HepG2 (cell line): ENCODE measurements around the gene MYL12B. TPM values are rescaled to one million over a fixed set of nuclear protein-coding genes. Genes with fewer than 3 reads are reported as not detected.

Experiments used
- ATAC-seq: fragments of 200-7000 bp; cut with Tn5 transposase; 3 replicates; pipeline ENCODE4 v1.9.1; 2020; ENCODE audit warnings: mild to moderate bottlenecking, moderate library complexity
- BruUV-seq: library from RNA; stranded (reverse); fragments of 400-500 nt; replicated peaks from 2 replicates; lab custom pipeline; 2021; lab: Mats Ljungman, UMichigan
- CTCF ChIA-PET: fragments of 300-600 bp; formaldehyde crosslinking; extraction: SDS; loops from one replicate; lab custom pipeline; 2021; ENCODE audit warnings: low total read pairs, inconsistent platforms, low intra/inter-chr PET ratio; lab: Yijun Ruan, JAX
- POLR2A ChIA-PET: fragments of 350-600 bp; sonication (Branson Sonifier 250); formaldehyde crosslinking; loops from one replicate; lab custom pipeline; 2020; ENCODE audit warnings: antibody characterized with exemption, inconsistent platforms; lab: Yijun Ruan, JAX
- DNase-seq: peaks from one replicate; pipeline ENCODE4 v3.0.0-alpha.2; 2015; ENCODE audit warnings: low spot score
- FAIRE-seq: peaks from 3 replicates; lab custom pipeline; 2011; peaks lifted over from hg19 to GRCh38; lab: Jason Lieb, UNC
- H2AFZ ChIP-seq: one replicate; pipeline ENCODE4 v1.6.1; 2011; ENCODE audit warnings: low read length, inconsistent platforms
- H3K27ac ChIP-seq: fragments of 300-600 bp; 3 replicates; pipeline ENCODE4 v1.8.0; 2011; ENCODE audit warnings: mixed run types, mild to moderate bottlenecking, mixed read lengths, low read length, inconsistent platforms; ENCODE audit not compliant: insufficient read depth; ENCODE audit errors: extremely low read length
- H3K27me3 ChIP-seq, 2 experiments: fragments of 200-600 bp in 1 of 2; 2 replicates in 1 of 2; 3 replicates in 1 of 2; pipeline versions ENCODE4 v1.6.0 to v1.8.0; 2011; ENCODE audit warnings: low read length in 2 of 2, mild to moderate bottlenecking in 2 of 2, moderate library complexity in 2 of 2, inconsistent platforms in 1 of 2; ENCODE audit not compliant: insufficient read depth in 2 of 2, control insufficient read depth in 1 of 2
- H3K36me3 ChIP-seq, 2 experiments: fragments of 200-600 bp in 1 of 2; replicated peaks in 1 of 2; 2 replicates in 1 of 2; 3 replicates in 1 of 2; pipeline versions ENCODE4 v1.5.1 to v1.8.0; 2011; ENCODE audit warnings: low read length in 2 of 2, inconsistent platforms in 1 of 2; ENCODE audit not compliant: insufficient read depth in 2 of 2, control insufficient read depth in 1 of 2
- H3K4me1 ChIP-seq: 2 replicates; pipeline ENCODE4 v1.5.1; 2012; ENCODE audit warnings: low read length, inconsistent platforms; ENCODE audit not compliant: insufficient read depth
- H3K4me2 ChIP-seq: 2 replicates; pipeline ENCODE4 v1.6.0; 2011; ENCODE audit warnings: low read depth, low read length, inconsistent platforms
- H3K4me3 ChIP-seq, 3 experiments: fragments of 200-600 bp in 1 of 3; sonication (generic), shearing (Covaris generic) in 1 of 3; replicated peaks in 1 of 3; 2 replicates each; pipeline ENCODE4 v1.5.1; 2011 to 2016; ENCODE audit warnings: low read length in 3 of 3, inconsistent platforms in 2 of 3, low read depth in 2 of 3, mild to moderate bottlenecking in 2 of 3, control low read depth in 1 of 3, mixed read lengths in 1 of 3; ENCODE audit not compliant: insufficient read depth in 1 of 3
- H3K79me2 ChIP-seq: one replicate; pipeline ENCODE4 v1.6.1; 2011; ENCODE audit warnings: low read length, inconsistent platforms; ENCODE audit not compliant: insufficient read depth
- H3K9ac ChIP-seq: 2 replicates; pipeline ENCODE4 v1.6.0; 2011; ENCODE audit warnings: mild to moderate bottlenecking, low read depth, low read length, inconsistent platforms; ENCODE audit not compliant: insufficient read depth
- H3K9me3 ChIP-seq: 2 replicates; pipeline ENCODE4 v1.5.1; 2012; ENCODE audit warnings: mild to moderate bottlenecking, low read length
- H4K20me1 ChIP-seq: 2 replicates; pipeline ENCODE4 v1.6.0; 2011; ENCODE audit warnings: inconsistent platforms, mild to moderate bottlenecking, low read length, moderate library complexity; ENCODE audit not compliant: insufficient read depth
- HNRNPH1 ChIP-seq: fragments of 200-400 bp; formaldehyde crosslinking; optimal IDR thresholded peaks from 2 replicates; pipeline ENCODE3; 2017; ENCODE audit warnings: mild to moderate bottlenecking, low read depth, low read length
- MZF1 ChIP-seq: sonication (generic); formaldehyde crosslinking; IDR thresholded peaks from 2 replicates; pipeline ENCODE4 v1.8.1; 2023; ENCODE audit warnings: mild to moderate bottlenecking, missing genetic modification reagents, borderline replicate concordance
- SRSF1 ChIP-seq: fragments of 200-400 bp; formaldehyde crosslinking; optimal IDR thresholded peaks from 2 replicates; pipeline ENCODE3; 2017; ENCODE audit warnings: mild to moderate bottlenecking, low read depth, low read length, moderate library complexity
- ZBTB3 ChIP-seq: sonication (generic); formaldehyde crosslinking; IDR thresholded peaks from 2 replicates; pipeline ENCODE4 v1.4.0; 2020; ENCODE audit warnings: low read depth, mild to moderate bottlenecking, moderate library complexity, missing genetic modification reagents, borderline replicate concordance
- ZFP36 ChIP-seq: fragments of 150-350 bp; IDR thresholded peaks from 2 replicates; pipeline ENCODE4 v1.6.1; 2018; ENCODE audit warnings: borderline replicate concordance, low read length, low read depth; ENCODE audit not compliant: partially characterized antibody
- ZMAT3 ChIP-seq: sonication (generic); formaldehyde crosslinking; conservative IDR thresholded peaks from 2 replicates; pipeline ENCODE4 v1.7.0; 2021; ENCODE audit warnings: missing genetic modification reagents
- ZNF337 ChIP-seq: sonication (generic); formaldehyde crosslinking; IDR thresholded peaks from 2 replicates; pipeline ENCODE4 v1.5.1; 2020; ENCODE audit warnings: missing genetic modification reagents, low read depth, mild to moderate bottlenecking, borderline replicate concordance
- ZNF746 ChIP-seq: sonication (generic); formaldehyde crosslinking; IDR thresholded peaks from 2 replicates; pipeline ENCODE4 v1.8.0; 2022; ENCODE audit warnings: mild to moderate bottlenecking, missing genetic modification reagents
- ZNF883 ChIP-seq: sonication (generic); formaldehyde crosslinking; IDR thresholded peaks from 2 replicates; pipeline ENCODE4 v1.5.1; 2020; ENCODE audit warnings: mild to moderate bottlenecking, missing genetic modification reagents; ENCODE audit errors: not compliant biosample characterization
- WGBS: methylation state at CpG from one replicate; pipeline ENCODE4 v1.1.6; 2017; ENCODE audit warnings: low lambda C conversion rate; 5-methylcytosine and 5-hydroxymethylcytosine counted together
- in situ Hi-C: cut with HindIII; loops from 2 replicates; pipeline ENCODE4 v1.10.0; 2017; ENCODE audit warnings: low pct_unique_long_range_greater_than_20kb; ENCODE audit not compliant: extremely low pct_ligation_motif_present
- intact Hi-C: fragments of 100-400 bp; cut with micrococcal nuclease; formaldehyde crosslinking; loops from one replicate; pipeline ENCODE4 v1.10.0; 2022; ENCODE audit not compliant: unreplicated experiment
- polyA plus RNA-seq, 8 experiments: library from polyadenylated mRNA; depleted of rRNA in 3 of 8; stranded (reverse) in 7 of 8; unstranded in 1 of 8; fragments of >200 nt; fragmentation: Illumina TruSeq in 4 of 8; extraction: Trizol in 4 of 8; gene quantifications; 2 replicates each; pipeline versions ENCODE4 v1.2.1 to v1.2.3, GENCODE V29; 2011 to 2016; ENCODE audit warnings: low read depth in 4 of 8, missing spikeins in 1 of 8, mixed read lengths in 1 of 8; ENCODE audit not compliant: insufficient read depth in 1 of 8
- total RNA-seq, 5 experiments: library from RNA; depleted of rRNA; stranded (reverse); fragments of >200 nt; fragmentation: Illumina TruSeq; extraction: Trizol; gene quantifications; 2 replicates each; pipeline ENCODE4 v1.2.3, GENCODE V29; 2016; ENCODE audit warnings: low read depth in 1 of 5
- TF ChIP-seq, protein P1 (sequence below): sonication (generic); formaldehyde crosslinking; IDR thresholded peaks from 2 replicates; pipeline ENCODE4 v1.4.0; 2020; ENCODE audit warnings: missing genetic modification reagents
- TF ChIP-seq, protein P2 (sequence below): IDR thresholded peaks from 2 replicates; pipeline ENCODE4 v1.6.1; 2018; ENCODE audit warnings: missing genetic modification reagents, mild to moderate bottlenecking, missing compliant biosample characterization
- TF ChIP-seq, protein P3 (sequence below): sonication (generic); formaldehyde crosslinking; conservative IDR thresholded peaks from 2 replicates; pipeline ENCODE4 v1.4.0; 2020; ENCODE audit warnings: missing genetic modification reagents

The MYL12B gene
- total and polyA plus RNA-seq, 2 of the 13 experiments (the other 11 are each of a cell fraction or from before 2014, with no cell fraction given), result 265 to 340 TPM

GRCh38 chr18:3286159-3286558 is 24.2 kb downstream of the MYL12B start (continued):
- no peak for TF ChIP-seq HNRNPH1
- TF ChIP-seq SRSF1, result no peak
- TF ChIP-seq ZNF337 (CRISPR knock-in tag), result no peak
- TF ChIP-seq, protein P1, sequence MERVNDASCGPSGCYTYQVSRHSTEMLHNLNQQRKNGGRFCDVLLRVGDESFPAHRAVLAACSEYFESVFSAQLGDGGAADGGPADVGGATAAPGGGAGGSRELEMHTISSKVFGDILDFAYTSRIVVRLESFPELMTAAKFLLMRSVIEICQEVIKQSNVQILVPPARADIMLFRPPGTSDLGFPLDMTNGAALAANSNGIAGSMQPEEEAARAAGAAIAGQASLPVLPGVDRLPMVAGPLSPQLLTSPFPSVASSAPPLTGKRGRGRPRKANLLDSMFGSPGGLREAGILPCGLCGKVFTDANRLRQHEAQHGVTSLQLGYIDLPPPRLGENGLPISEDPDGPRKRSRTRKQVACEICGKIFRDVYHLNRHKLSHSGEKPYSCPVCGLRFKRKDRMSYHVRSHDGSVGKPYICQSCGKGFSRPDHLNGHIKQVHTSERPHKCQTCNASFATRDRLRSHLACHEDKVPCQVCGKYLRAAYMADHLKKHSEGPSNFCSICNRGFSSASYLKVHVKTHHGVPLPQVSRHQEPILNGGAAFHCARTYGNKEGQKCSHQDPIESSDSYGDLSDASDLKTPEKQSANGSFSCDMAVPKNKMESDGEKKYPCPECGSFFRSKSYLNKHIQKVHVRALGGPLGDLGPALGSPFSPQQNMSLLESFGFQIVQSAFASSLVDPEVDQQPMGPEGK (CRISPR knock-in tag), result no peak
- TF ChIP-seq, all 625 proteins: peak for 0

GRCh38 chr18:3293196-3293951 is 31.4 kb downstream of the MYL12B start:
- Histone ChIP-seq H4K20me1 (no peaks in the 10 kb centered on the region), H3K9ac (no peak overlapping the region), H3K79me2 (no peaks in the 10 kb centered on the region), H3K4me2 (no peak overlapping the region), H3K4me1 (peaks cover 11% of the 10 kb centered on the region; the same call in 1 of the 2 replicates), H3K36me3 (no peaks in the 10 kb centered on the region), H2AFZ (no peak overlapping the region), H3K27ac (no peak overlapping the region), H3K9me3 (no peaks in the 10 kb centered on the region)
- ATAC-seq (no peak), DNase-seq (no peak), FAIRE-seq (no peak)
- intact Hi-C loops, result no loop called here
- BruUV-seq, result no TSS peak
- TF ChIP-seq ZFP36 (no peak), ZBTB3 (no peak), ZNF746 (CRISPR knock-in tag) (no peak), ZMAT3 (CRISPR knock-in tag) (no peak), MZF1 (CRISPR knock-in tag) (no peak), ZNF883 (CRISPR knock-in tag) (no peak)
- TF ChIP-seq, protein P2, sequence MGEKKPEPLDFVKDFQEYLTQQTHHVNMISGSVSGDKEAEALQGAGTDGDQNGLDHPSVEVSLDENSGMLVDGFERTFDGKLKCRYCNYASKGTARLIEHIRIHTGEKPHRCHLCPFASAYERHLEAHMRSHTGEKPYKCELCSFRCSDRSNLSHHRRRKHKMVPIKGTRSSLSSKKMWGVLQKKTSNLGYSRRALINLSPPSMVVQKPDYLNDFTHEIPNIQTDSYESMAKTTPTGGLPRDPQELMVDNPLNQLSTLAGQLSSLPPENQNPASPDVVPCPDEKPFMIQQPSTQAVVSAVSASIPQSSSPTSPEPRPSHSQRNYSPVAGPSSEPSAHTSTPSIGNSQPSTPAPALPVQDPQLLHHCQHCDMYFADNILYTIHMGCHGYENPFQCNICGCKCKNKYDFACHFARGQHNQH (CRISPR knock-in tag), result no peak
- TF ChIP-seq, protein P3, sequence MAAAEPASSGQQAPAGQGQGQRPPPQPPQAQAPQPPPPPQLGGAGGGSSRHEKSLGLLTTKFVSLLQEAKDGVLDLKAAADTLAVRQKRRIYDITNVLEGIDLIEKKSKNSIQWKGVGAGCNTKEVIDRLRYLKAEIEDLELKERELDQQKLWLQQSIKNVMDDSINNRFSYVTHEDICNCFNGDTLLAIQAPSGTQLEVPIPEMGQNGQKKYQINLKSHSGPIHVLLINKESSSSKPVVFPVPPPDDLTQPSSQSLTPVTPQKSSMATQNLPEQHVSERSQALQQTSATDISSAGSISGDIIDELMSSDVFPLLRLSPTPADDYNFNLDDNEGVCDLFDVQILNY (CRISPR knock-in tag), result no peak
- TF ChIP-seq, all 625 proteins: peak for 0
- in situ Hi-C loops, result no loop called here
- ChIA-PET POLR2A (no interaction called here), CTCF (no interaction called here)
- H3K4me3 ChIP-seq, result no peak overlapping the region
- WGBS, result 45% methylated on average over 2 of the region's 2 CpGs
- H3K27me3 ChIP-seq, result no peaks in the 10 kb centered on the region
